Heart right ventricle (tissue), 16 donors: ENCODE results near the gene RBM28. TPM values are rescaled to one million over a fixed set of nuclear protein-coding genes. Genes with fewer than 3 reads are reported as not detected.

Source experiments
- ATAC-seq, 8 donors: fragments of 200-7000 bp; cut with Tn5 transposase; one replicate each; pipeline ENCODE4 v1.9.1; 2020; ENCODE audit warnings: mild to moderate bottlenecking in 8 of 8, moderate library complexity in 8 of 8, moderate number of reproducible peaks in 1 of 8
- DNase-seq, 2 donors: peaks; one replicate each; pipeline ENCODE4 v3.0.0-alpha.2; 2020
- H3K27ac ChIP-seq, 10 donors: fragments of 200-600 bp; sonication (generic) in 2 of 10; one replicate each; pipeline versions ENCODE4 v1.5.0 to v1.8.0; 2020 to 2022; ENCODE audit warnings: mild to moderate bottlenecking in 3 of 10
- H3K27me3 ChIP-seq, 7 donors: fragments of 200-600 bp; one replicate each; pipeline ENCODE4 v1.8.0; 2021 to 2022; ENCODE audit warnings: mild to moderate bottlenecking in 2 of 7
- H3K36me3 ChIP-seq, 9 donors: fragments of 200-600 bp; sonication (generic) in 1 of 9; one replicate each; pipeline versions ENCODE4 v1.5.0 to v1.8.0; 2020 to 2022; ENCODE audit warnings: mild to moderate bottlenecking in 2 of 9
- H3K4me1 ChIP-seq, 9 donors: fragments of 200-600 bp; sonication (generic) in 1 of 9; one replicate each; pipeline versions ENCODE4 v1.5.0 to v1.8.0; 2020 to 2022; ENCODE audit warnings: mild to moderate bottlenecking in 4 of 9
- H3K4me3 ChIP-seq, 10 donors: fragments of 200-600 bp; sonication (generic) in 2 of 10; one replicate each; pipeline versions ENCODE4 v1.5.0 to v1.8.0; 2020 to 2022; ENCODE audit warnings: mild to moderate bottlenecking in 7 of 10, moderate library complexity in 2 of 10
- H3K9me3 ChIP-seq, 11 donors: fragments of 200-600 bp in 10 of 11; sonication (generic) in 2 of 11; one replicate each; pipeline versions ENCODE4 v1.5.0 to v1.8.0; 2013 to 2022; ENCODE audit warnings: mild to moderate bottlenecking in 2 of 11, control low read depth in 1 of 11, moderate library complexity in 1 of 11
- CTCF ChIP-seq, 9 donors: fragments of 200-600 bp; sonication (generic) in 2 of 9; IDR thresholded peaks; one replicate each; pipeline versions ENCODE4 v1.5.0 to v1.8.0; 2021 to 2022; ENCODE audit warnings: antibody characterized with exemption in 9 of 9, mild to moderate bottlenecking in 5 of 9, moderate library complexity in 1 of 9
- WGBS, 2 donors: extraction: QIAGEN DNeasy Blood & Tissue Kit; methylation state at CpG; one replicate each; pipeline ENCODE4 v1.1.7; 2013; ENCODE audit warnings: inconsistent platforms in 1 of 2; 5-methylcytosine and 5-hydroxymethylcytosine counted together
- intact Hi-C, 10 donors: fragments of 100-400 bp; cut with DNase I; formaldehyde crosslinking; loops; one replicate each; pipeline versions ENCODE4 v1.11.1 to v1.14.2; 2022
- polyA plus RNA-seq, 2 donors: library from polyadenylated mRNA; stranded (reverse); fragments of 200-250 nt; gene quantifications; one replicate each; pipeline ENCODE4 v1.2.3, GENCODE V29; 2013
- total RNA-seq, 10 donors: library from RNA; stranded (reverse); fragmentation: NEBNext Ultra II Directional in 3 of 10; extraction: Animal tissue kit (Norgen Biotek cat#: 25700) in 3 of 10; gene quantifications; one replicate each; pipeline versions ENCODE4 v1.2.1 to v1.2.4, GENCODE V29; 2021 to 2023
- donor health status: Arrhythmogenic right ventricular cardiomyopathy.
- donor health status: ischemic (EF 13 %, LVEDD 7.1; RV severe dilation, severe dysfunction).
- donor health status: healthy with polysubstance abuse.
- donor health status: DM: no; HTN: yes; CAD: no.
- donor health status: DM: no; HTN: no; CAD: no.
- donor health status: ischemic (EF 25% LVEDD 6.9; RV normal size, moderate dysfunction).
- donor health status: ischemic (EF 25% LVEDD 5.7; RV mildly dilated, moderate dysfunction).
- donor health status: healthy.
- donor health status: DM: yes; HTN: yes; CAD: no.
- donor health status: Ischemic cardiomyopathy.
- donor health status: ischemic (EF 35%, LVEDD 5.7; RV mildly dilated, moderate dysfunction).
- donor health status: nonischemic (EF 11% LVEDD 7.7; RV severe dilation, severe dysfunction).
- donor health status: DM: yes; HTN: yes; CAD: no.
- donor health status: PGD.
- donor health status: ischemic (EF 29% LVEDD 5.4; RV normal size, mild dysfunction).
- donor health status: nonischemic (EF 23%, LVEDD 6.1; RV moderate dilation, normal function).

Gene RBM28
- total and polyA plus RNA-seq, 12 donors = 16.6 to 96.9 (median 28.3) TPM

- intact Hi-C loops = no loop called here
- Histone ChIP-seq H3K4me1 (no peaks in the 10 kb centered on the region), H3K9me3 (no peaks in the 10 kb centered on the region), H3K27ac (no peak overlapping the region), H3K4me3 (no peak overlapping the region), H3K27me3 (no peaks in the 10 kb centered on the region), H3K36me3 (peaks cover 0 to 100% (median 70%) of the 10 kb centered on the region in 9 donors)
- no peak for TF ChIP-seq CTCF (IDR thresholded peaks at IDR 0.05)
- WGBS, 2 donors = 93 to 99% methylated on average over 6 of the region's 6 CpGs
- no peak for DNase-seq
- no peak for ATAC-seq
Observed at GRCh38 chr7:128309124-128309523, 34.6 kb downstream of the RBM28 start.

GRCh38 chr7:128307061-128307460, 36.6 kb downstream of the RBM28 start:
- ATAC-seq = no peak
- no peak overlapping the region for H3K27ac ChIP-seq

GRCh38 chr7:128304212-128304611, 39.5 kb downstream of the RBM28 start:
- Histone ChIP-seq H3K4me1 (peaks cover 0 to 11% (median 5%) of the 10 kb centered on the region in 9 donors), H3K9me3 (no peaks in the 10 kb centered on the region), H3K36me3 (peaks cover 0 to 69% (median 30%) of the 10 kb centered on the region in 9 donors), H3K27me3 (no peaks in the 10 kb centered on the region), H3K27ac (no peak overlapping the region), H3K4me3 (no peak overlapping the region)
- intact Hi-C loops = no loop called here
- no peak for DNase-seq
- ATAC-seq = peak in 2 of 8 donors; percentile 14 to 18
- 65 to 74% methylated on average over 1 of the region's 1 CpG for WGBS, 2 donors
- no peak for TF ChIP-seq CTCF (IDR thresholded peaks at IDR 0.05)

More at GRCh38 chr7:128307061-128307460, 36.6 kb downstream of the RBM28 start:
- DNase-seq = no peak
- Histone ChIP-seq H3K4me1 (peaks cover 0 to 7% (median 5%) of the 10 kb centered on the region in 9 donors), H3K36me3 (peaks cover 0 to 95% (median 53%) of the 10 kb centered on the region in 9 donors), H3K9me3 (no peaks in the 10 kb centered on the region), H3K27me3 (no peaks in the 10 kb centered on the region), H3K4me3 (no peak overlapping the region)
- TF ChIP-seq CTCF (IDR thresholded peaks at IDR 0.05) = no peak
- intact Hi-C loops = no loop called here
- WGBS, 2 donors = 91% methylated on average over 2 of the region's 2 CpGs

- H3K36me3 ChIP-seq = peaks cover 0 to 64% (median 29%) of the 10 kb centered on the region in 9 donors
- no peak overlapping the region for H3K4me3 ChIP-seq
- H3K27me3 ChIP-seq = no peaks in the 10 kb centered on the region
- intact Hi-C loops = no loop called here
- DNase-seq = no peak
- 85 to 86% methylated on average over 5 of the region's 5 CpGs for WGBS, 2 donors
- H3K27ac ChIP-seq = no peak overlapping the region
- no peak for TF ChIP-seq CTCF (IDR thresholded peaks at IDR 0.05)
- no peaks in the 10 kb centered on the region for H3K9me3 ChIP-seq
- no peak for ATAC-seq
- peaks cover 0 to 11% (median 5%) of the 10 kb centered on the region in 9 donors for H3K4me1 ChIP-seq
Observed at GRCh38 chr7:128303643-128304042, 40.1 kb downstream of the RBM28 start.
